Heart left ventricle (tissue), 16 donors: ENCODE results near the gene MPRIP. TPM values are rescaled to one million over a fixed set of nuclear protein-coding genes. Genes with fewer than 3 reads are reported as not detected.

Experiments
- ATAC-seq, 4 donors: fragments of 200-7000 bp; cut with Tn5 transposase; one replicate each; pipeline ENCODE4 v1.9.1; 2020 to 2022; ENCODE audit warnings: moderate library complexity in 4 of 4, mild to moderate bottlenecking in 3 of 4, moderate number of reproducible peaks in 1 of 4
- DNase-seq, 5 donors: peaks; one replicate each; pipeline ENCODE4 v3.0.0-alpha.2; 2020
- H3K27ac ChIP-seq, 12 donors: fragments of 200-600 bp; sonication (generic) in 4 of 12; one replicate each; pipeline versions ENCODE4 v1.5.0 to v1.8.0; 2016 to 2022; ENCODE audit warnings: mild to moderate bottlenecking in 2 of 12
- H3K27me3 ChIP-seq, 9 donors: fragments of 200-600 bp; sonication (generic) in 2 of 9; one replicate each; pipeline versions ENCODE4 v1.5.1 to v1.8.0; 2016 to 2022; ENCODE audit warnings: mild to moderate bottlenecking in 3 of 9
- H3K36me3 ChIP-seq, 9 donors: fragments of 200-600 bp; sonication (generic) in 2 of 9; one replicate each; pipeline versions ENCODE4 v1.5.0 to v1.8.0; 2018 to 2022; ENCODE audit warnings: mild to moderate bottlenecking in 2 of 9
- H3K4me1 ChIP-seq, 12 donors: fragments of 200-600 bp; sonication (generic) in 4 of 12; one replicate each; pipeline versions ENCODE4 v1.5.0 to v1.8.0; 2016 to 2022; ENCODE audit warnings: mild to moderate bottlenecking in 3 of 12
- H3K4me3 ChIP-seq, 12 donors: fragments of 200-600 bp; sonication (generic) in 4 of 12; one replicate each; pipeline versions ENCODE4 v1.5.0 to v1.8.0; 2017 to 2022; ENCODE audit warnings: mild to moderate bottlenecking in 9 of 12, moderate library complexity in 4 of 12
- H3K9me3 ChIP-seq, 12 donors: fragments of 200-600 bp; sonication (generic) in 4 of 12; one replicate each; pipeline versions ENCODE4 v1.5.0 to v1.8.0; 2016 to 2022; ENCODE audit warnings: mild to moderate bottlenecking in 1 of 12
- CTCF ChIP-seq, 12 donors: fragments of 200-600 bp; sonication (generic) in 4 of 12; IDR thresholded peaks; one replicate each; pipeline versions ENCODE4 v1.5.0 to v1.8.0; 2018 to 2022; ENCODE audit warnings: antibody characterized with exemption in 12 of 12, mild to moderate bottlenecking in 5 of 12
- POLR2A ChIP-seq, 2 donors: fragments of 450-650 bp; IDR thresholded peaks; one replicate each; pipeline ENCODE4 v1.6.1; 2017; ENCODE audit warnings: antibody characterized with exemption in 2 of 2, mild to moderate bottlenecking in 2 of 2, moderate library complexity in 2 of 2
- WGBS, 4 donors: extraction: QIAGEN DNeasy Blood & Tissue Kit in 2 of 4; methylation state at CpG; one replicate each; pipeline versions ENCODE4 v1.1.5 to v1.1.7; 2013 to 2018; 5-methylcytosine and 5-hydroxymethylcytosine counted together
- intact Hi-C, 10 donors: fragments of 100-400 bp; cut with DNase I; formaldehyde crosslinking; loops; one replicate each; pipeline versions ENCODE4 v1.11.1 to v1.14.2; 2022
- polyA plus RNA-seq, 2 donors: library from polyadenylated mRNA; stranded (reverse); fragments of 200-250 nt; gene quantifications; one replicate each; pipeline ENCODE4 v1.2.3, GENCODE V29; 2013
- total RNA-seq, 9 donors: library from RNA; depleted of rRNA in 2 of 9; stranded (reverse); fragments of >200 nt in 2 of 9; fragmentation: NEBNext Ultra II Directional in 3 of 9; extraction: Animal tissue kit (Norgen Biotek cat#: 25700) in 3 of 9; gene quantifications; one replicate each; pipeline versions ENCODE4 v1.1.0 to v1.2.4, GENCODE V29; 2016 to 2023
- donor health status: ischemic (EF 13 %, LVEDD 7.1; RV severe dilation, severe dysfunction).
- donor health status: healthy with polysubstance abuse.
- donor health status: DM: no; HTN: yes; CAD: no.
- donor health status: DM: no; HTN: no; CAD: no.
- donor health status: ischemic (EF 25% LVEDD 6.9; RV normal size, moderate dysfunction).
- donor health status: ischemic (EF 25% LVEDD 5.7; RV mildly dilated, moderate dysfunction).
- donor health status: healthy.
- donor health status: DM: yes; HTN: yes; CAD: no.
- donor health status: ischemic (EF 35%, LVEDD 5.7; RV mildly dilated, moderate dysfunction).
- donor health status: nonischemic (EF 11% LVEDD 7.7; RV severe dilation, severe dysfunction).
- donor health status: DM: yes; HTN: yes; CAD: no.
- donor health status: PGD.
- donor health status: ischemic (EF 29% LVEDD 5.4; RV normal size, mild dysfunction).
- donor health status: nonischemic (EF 23%, LVEDD 6.1; RV moderate dilation, normal function).

The MPRIP gene
- total and polyA plus RNA-seq, 11 donors, result 131 to 686 (median 343) TPM

- TF ChIP-seq POLR2A (IDR thresholded peaks at IDR 0.05) (no peak), CTCF (IDR thresholded peaks at IDR 0.05) (no peak)
- no peak overlapping the region for H3K27ac ChIP-seq
- intact Hi-C loops, result loop anchor here in 7 of 10 donors (5.0 to 10.0 kb wide), 4 partner anchors 91 to 171 kb away; partner anchors contain the start of gene FLCN (in 1 of the 7)
- H3K9me3 ChIP-seq, result no peaks in the 10 kb centered on the region
- no peak overlapping the region for H3K4me3 ChIP-seq
- no peaks in the 10 kb centered on the region for H3K27me3 ChIP-seq
- DNase-seq (no peak), ATAC-seq (no peak)
- H3K4me1 ChIP-seq, result peaks cover 0 to 44% (median 20%) of the 10 kb centered on the region in 12 donors
- WGBS, 4 donors, result 91 to 98% (median 97%) methylated on average over 4 of the region's 4 CpGs
- H3K36me3 ChIP-seq, result peaks cover 0 to 100% (median 84%) of the 10 kb centered on the region in 9 donors
Measured at GRCh38 chr17:17144061-17144460, 101.8 kb downstream of the MPRIP start.

- peak in 3 of 4 donors; percentile 29 to 72 (median 71) for ATAC-seq
- H3K27me3 ChIP-seq, result no peaks in the 10 kb centered on the region
- no peak overlapping the region for H3K27ac ChIP-seq
- H3K4me1 ChIP-seq, result peaks cover 0 to 41% (median 18%) of the 10 kb centered on the region in 12 donors
- no peak for DNase-seq
- intact Hi-C loops, result loop anchor here in 7 of 10 donors (5.0 to 10.0 kb wide), 4 partner anchors 90 to 170 kb away; partner anchors contain the start of gene FLCN (in 1 of the 7)
- WGBS, 4 donors, result 56 to 64% (median 61%) methylated on average over 11 to 13 of the region's 13 CpGs
- H3K9me3 ChIP-seq, result no peaks in the 10 kb centered on the region
- TF ChIP-seq CTCF (IDR thresholded peaks at IDR 0.05), result no peak
- TF ChIP-seq POLR2A (IDR thresholded peaks at IDR 0.05), result no peak
- H3K36me3 ChIP-seq, result peaks cover 0 to 99% (median 80%) of the 10 kb centered on the region in 9 donors
- H3K4me3 ChIP-seq, result no peak overlapping the region
Measured at GRCh38 chr17:17144916-17145665, 102.8 kb downstream of the MPRIP start.

GRCh38 chr17:17146786-17147406 lies 104.6 kb downstream of the MPRIP start:
- Histone ChIP-seq H3K4me1 (peaks cover 7 to 36% (median 22%) of the 10 kb centered on the region in 12 donors), H3K36me3 (peaks cover 0 to 99% (median 89%) of the 10 kb centered on the region in 9 donors), H3K27ac (peak overlapping the region in 1 of 12 donors; percentile 25), H3K27me3 (no peaks in the 10 kb centered on the region), H3K9me3 (no peaks in the 10 kb centered on the region), H3K4me3 (no peak overlapping the region)
- peak in 1 of 4 donors; percentile 66 for ATAC-seq
- intact Hi-C loops, result loop anchor here in 5 of 10 donors (5.0 to 10.0 kb wide), 4 partner anchors 88 to 168 kb away; partner anchors contain the start of gene FLCN (in 1 of the 5)
- DNase-seq, result no peak
- 78 to 91% (median 87%) methylated on average over 9 to 14 of the region's 14 CpGs for WGBS, 4 donors
- TF ChIP-seq CTCF (IDR thresholded peaks at IDR 0.05) (peak in 6 of 12 donors; percentile 16 to 38 (median 24)), POLR2A (IDR thresholded peaks at IDR 0.05) (no peak)

- no peaks in the 10 kb centered on the region for H3K9me3 ChIP-seq
- peaks cover 0 to 98% (median 88%) of the 10 kb centered on the region in 9 donors for H3K36me3 ChIP-seq
- TF ChIP-seq CTCF (IDR thresholded peaks at IDR 0.05), result no peak
- no peak overlapping the region for H3K4me3 ChIP-seq
- 81 to 88% (median 82%) methylated on average over 5 of the region's 5 CpGs for WGBS, 4 donors
- H3K27me3 ChIP-seq, result no peaks in the 10 kb centered on the region
- DNase-seq (no peak), ATAC-seq (no peak)
- peaks cover 12 to 44% (median 29%) of the 10 kb centered on the region in 12 donors for H3K4me1 ChIP-seq
- intact Hi-C loops, result loop anchor here in 5 of 10 donors (5.0 to 10.0 kb wide), 4 partner anchors 87 to 167 kb away; partner anchors contain the start of gene FLCN (in 1 of the 5)
- no peak overlapping the region for H3K27ac ChIP-seq
Measured at GRCh38 chr17:17147821-17148220, 105.6 kb downstream of the MPRIP start.
